Measurements from ENCODE around the gene DNAH14.
"Not testable (repeated sequence)": the region's sequence is repeated elsewhere in the genome, so short reads cannot be mapped to it uniquely, and the experiment has no call there.

The DNAH14 gene

GRCh38 chr1:225156254-225156653, 226.8 kb downstream of the DNAH14 start:
- DNase-seq = no peak

- DNase-seq = no peak
Measured at GRCh38 chr1:225158291-225158690, 228.8 kb downstream of the DNAH14 start.

- DNase-seq = no peak
Measured at GRCh38 chr1:225159793-225160192, 230.3 kb downstream of the DNAH14 start.

GRCh38 chr1:225177409-225177808, 247.9 kb downstream of the DNAH14 start:
- DNase-seq = not testable (repeated sequence)

- no peak for DNase-seq
Measured at GRCh38 chr1:225179686-225180085, 250.2 kb downstream of the DNAH14 start.

GRCh38 chr1:225182716-225183115, 253.2 kb downstream of the DNAH14 start:
- DNase-seq = no peak

GRCh38 chr1:225191199-225191753, 261.8 kb downstream of the DNAH14 start:
- DNase-seq = no peak

GRCh38 chr1:225201447-225201846, 272.0 kb downstream of the DNAH14 start:
- no peak for DNase-seq

GRCh38 chr1:225207791-225208190, 278.3 kb downstream of the DNAH14 start:
- DNase-seq = no peak

- DNase-seq = no peak
Measured at GRCh38 chr1:225209153-225209552, 279.7 kb downstream of the DNAH14 start.

- DNase-seq = not testable (repeated sequence)
Measured at GRCh38 chr1:225210180-225210579, 280.7 kb downstream of the DNAH14 start.

GRCh38 chr1:225211694-225212442, 282.4 kb downstream of the DNAH14 start:
- not testable (repeated sequence) for DNase-seq

GRCh38 chr1:225224287-225224686, 294.8 kb downstream of the DNAH14 start:
- DNase-seq = no peak

GRCh38 chr1:225225681-225226080, 296.2 kb downstream of the DNAH14 start:
- DNase-seq = no peak

GRCh38 chr1:225228871-225229303, 299.4 kb downstream of the DNAH14 start:
- DNase-seq = no peak

GRCh38 chr1:225229429-225229828, 300.0 kb downstream of the DNAH14 start:
- DNase-seq = not testable (repeated sequence)

- no peak for DNase-seq
Measured at GRCh38 chr1:225230483-225230882, 301.0 kb downstream of the DNAH14 start.

- DNase-seq = not testable (repeated sequence)
Measured at GRCh38 chr1:225232930-225233329, 303.5 kb downstream of the DNAH14 start.

- DNase-seq = no peak
Measured at GRCh38 chr1:225242611-225243010, 313.1 kb downstream of the DNAH14 start.

GRCh38 chr1:225250432-225250831, 321.0 kb downstream of the DNAH14 start:
- no peak for DNase-seq

- no peak for DNase-seq
Measured at GRCh38 chr1:225253173-225253572, 323.7 kb downstream of the DNAH14 start.

GRCh38 chr1:225253784-225254183, 324.3 kb downstream of the DNAH14 start:
- no peak for DNase-seq

- no peak for DNase-seq
Measured at GRCh38 chr1:225254676-225255075, 325.2 kb downstream of the DNAH14 start.

- DNase-seq = no peak
Measured at GRCh38 chr1:225257081-225257480, 327.6 kb downstream of the DNAH14 start.

Data from C1 segment of cervical spinal cord (tissue), 14 donors.